DND-41 (cell line): ENCODE results near the gene ARMC2.

Experiments
- CTCF ChIP-seq: IDR thresholded peaks from 2 replicates; pipeline ENCODE4 v1.5.1; 2012; ENCODE audit warnings: borderline replicate concordance, low read length, moderate library complexity, mild to moderate bottlenecking; ENCODE audit not compliant: poor library complexity, severe bottlenecking; ENCODE audit errors: extremely low read depth
- EZH2 ChIP-seq: IDR thresholded peaks from 3 replicates; pipeline ENCODE4 v1.6.1; 2012; ENCODE audit warnings: borderline replicate concordance, low read depth, mild to moderate bottlenecking, moderate library complexity, low read length, inconsistent platforms; ENCODE audit not compliant: severe bottlenecking

GRCh38 chr6:108969776-108970175 is 121.6 kb downstream of the ARMC2 start:
- TF ChIP-seq EZH2: no peak
- TF ChIP-seq CTCF: no peak
